SK-N-SH treated with all-trans-retinoic acid at 6 μM for 48 hours (cell line): ENCODE data around the gene HTN3.

Source experiments
- TF ChIP-seq, protein P1 (sequence below): fragments of 250-450 bp; sonication (Bioruptor Pico); IDR thresholded peaks from 2 replicates; pipeline ENCODE4 v1.5.1; 2020; ENCODE audit warnings: low read depth, mild to moderate bottlenecking, moderate library complexity
- TF ChIP-seq, protein P2 (sequence below): fragments of 250-450 bp; sonication (Bioruptor Pico); IDR thresholded peaks from 2 replicates; pipeline ENCODE4 v1.5.1; 2021; ENCODE audit warnings: mild to moderate bottlenecking, moderate library complexity

DNA sequence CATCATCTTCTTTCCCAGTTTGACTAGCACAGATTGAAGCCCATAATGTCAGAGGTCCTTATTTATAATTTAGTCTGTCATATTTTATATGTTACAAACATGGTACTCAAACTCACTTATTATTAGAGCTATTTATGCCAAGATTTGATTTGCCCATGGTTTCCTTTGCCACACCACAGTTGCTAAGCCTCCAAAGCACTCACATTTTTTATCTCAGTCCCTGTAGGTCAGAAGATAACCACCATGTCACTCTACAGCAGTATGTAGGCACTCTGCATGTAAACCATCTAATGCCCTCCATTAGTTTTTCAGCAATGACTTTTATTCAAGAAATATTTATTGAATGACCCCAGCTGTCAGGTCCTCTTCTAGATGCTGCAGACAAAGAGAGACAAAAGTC is 25.8 kb upstream of the HTN3 start:
- TF ChIP-seq, protein P1, sequence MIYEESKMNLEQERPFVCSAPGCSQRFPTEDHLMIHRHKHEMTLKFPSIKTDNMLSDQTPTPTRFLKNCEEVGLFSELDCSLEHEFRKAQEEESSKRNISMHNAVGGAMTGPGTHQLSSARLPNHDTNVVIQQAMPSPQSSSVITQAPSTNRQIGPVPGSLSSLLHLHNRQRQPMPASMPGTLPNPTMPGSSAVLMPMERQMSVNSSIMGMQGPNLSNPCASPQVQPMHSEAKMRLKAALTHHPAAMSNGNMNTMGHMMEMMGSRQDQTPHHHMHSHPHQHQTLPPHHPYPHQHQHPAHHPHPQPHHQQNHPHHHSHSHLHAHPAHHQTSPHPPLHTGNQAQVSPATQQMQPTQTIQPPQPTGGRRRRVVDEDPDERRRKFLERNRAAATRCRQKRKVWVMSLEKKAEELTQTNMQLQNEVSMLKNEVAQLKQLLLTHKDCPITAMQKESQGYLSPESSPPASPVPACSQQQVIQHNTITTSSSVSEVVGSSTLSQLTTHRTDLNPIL (CRISPR knock-in tag) = no peak
- TF ChIP-seq, protein P2, sequence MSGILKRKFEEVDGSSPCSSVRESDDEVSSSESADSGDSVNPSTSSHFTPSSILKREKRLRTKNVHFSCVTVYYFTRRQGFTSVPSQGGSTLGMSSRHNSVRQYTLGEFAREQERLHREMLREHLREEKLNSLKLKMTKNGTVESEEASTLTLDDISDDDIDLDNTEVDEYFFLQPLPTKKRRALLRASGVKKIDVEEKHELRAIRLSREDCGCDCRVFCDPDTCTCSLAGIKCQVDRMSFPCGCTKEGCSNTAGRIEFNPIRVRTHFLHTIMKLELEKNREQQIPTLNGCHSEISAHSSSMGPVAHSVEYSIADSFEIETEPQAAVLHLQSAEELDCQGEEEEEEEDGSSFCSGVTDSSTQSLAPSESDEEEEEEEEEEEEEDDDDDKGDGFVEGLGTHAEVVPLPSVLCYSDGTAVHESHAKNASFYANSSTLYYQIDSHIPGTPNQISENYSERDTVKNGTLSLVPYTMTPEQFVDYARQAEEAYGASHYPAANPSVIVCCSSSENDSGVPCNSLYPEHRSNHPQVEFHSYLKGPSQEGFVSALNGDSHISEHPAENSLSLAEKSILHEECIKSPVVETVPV (CRISPR knock-in tag) = no peak
